ENCODE results near the gene RNF14.
"Not testable (repeated sequence)": the region's sequence is repeated elsewhere in the genome, so short reads cannot be mapped to it uniquely, and the experiment has no call there.

Gene RNF14

GRCh38 chr5:142015781-142016533 is 47.1 kb downstream of the RNF14 start:
- peak in 2 of 5 donors; percentile 32 to 80 for DNase-seq

- peak in 1 of 5 donors; percentile 70 for DNase-seq
Observed at GRCh38 chr5:142016556-142016955, 47.7 kb downstream of the RNF14 start.

GRCh38 chr5:142017832-142018427 is 49.0 kb downstream of the RNF14 start:
- peak in 1 of 5 donors; percentile 41 for DNase-seq

GRCh38 chr5:142020122-142020659 is 51.3 kb downstream of the RNF14 start:
- no peak for DNase-seq

GRCh38 chr5:142023836-142024235 is 54.9 kb downstream of the RNF14 start:
- DNase-seq: no peak

- DNase-seq: peak; percentile 67 to 92 (median 78)
Observed at GRCh38 chr5:142024771-142025304, 55.9 kb downstream of the RNF14 start.

- no peak for DNase-seq
Observed at GRCh38 chr5:142025637-142026036, 56.7 kb downstream of the RNF14 start.

- no peak for DNase-seq
Observed at GRCh38 chr5:142032150-142032549, 63.2 kb downstream of the RNF14 start.

GRCh38 chr5:142032747-142033631 is 64.1 kb downstream of the RNF14 start:
- no peak for DNase-seq

GRCh38 chr5:142033632-142034567 is 65.0 kb downstream of the RNF14 start:
- DNase-seq: not testable (repeated sequence)

GRCh38 chr5:142034994-142035393 is 66.1 kb downstream of the RNF14 start:
- no peak for DNase-seq

- DNase-seq: no peak
Observed at GRCh38 chr5:142036918-142037317, 68.0 kb downstream of the RNF14 start.

GRCh38 chr5:142037599-142037998 is 68.7 kb downstream of the RNF14 start:
- DNase-seq: not testable (repeated sequence)

GRCh38 chr5:142038735-142039134 is 69.8 kb downstream of the RNF14 start:
- no peak for DNase-seq
